HG03108 (cell line): Measurements from ENCODE around the gene DDAH1.

ENCODE experiments used
- ATAC-seq: cut with Tn5 transposase; IDR thresholded peaks from one replicate; pipeline ENCODE4 v1.9.1; 2021; ENCODE audit warnings: moderate library complexity; ENCODE audit not compliant: unreplicated experiment

The DDAH1 gene

GRCh38 chr1:85333186-85333585, 131.8 kb downstream of the DDAH1 start:
- no peak for ATAC-seq

GRCh38 chr1:85332575-85332974, 132.4 kb downstream of the DDAH1 start:
- ATAC-seq: no peak

GRCh38 chr1:85330711-85331290, 134.2 kb downstream of the DDAH1 start:
- no peak for ATAC-seq

- no peak for ATAC-seq
Observed at GRCh38 chr1:85330214-85330631, 134.7 kb downstream of the DDAH1 start.

- ATAC-seq: no peak
Observed at GRCh38 chr1:85328713-85329397, 136.1 kb downstream of the DDAH1 start.

GRCh38 chr1:85327759-85328158, 137.2 kb downstream of the DDAH1 start:
- ATAC-seq: no peak

GRCh38 chr1:85326851-85327250, 138.1 kb downstream of the DDAH1 start:
- ATAC-seq: no peak

- ATAC-seq: no peak
Observed at GRCh38 chr1:85326336-85326735, 138.6 kb downstream of the DDAH1 start.

GRCh38 chr1:85325920-85326319, 139.0 kb downstream of the DDAH1 start:
- no peak for ATAC-seq

GRCh38 chr1:85323770-85324169, 141.2 kb downstream of the DDAH1 start:
- ATAC-seq: no peak

- no peak for ATAC-seq
Observed at GRCh38 chr1:85322655-85323054, 142.3 kb downstream of the DDAH1 start.

- ATAC-seq: no peak
Observed at GRCh38 chr1:85321237-85321964, 143.6 kb downstream of the DDAH1 start.

- no peak for ATAC-seq
Observed at GRCh38 chr1:85320371-85321131, 144.4 kb downstream of the DDAH1 start.

- no peak for ATAC-seq
Observed at GRCh38 chr1:85319931-85320330, 145.0 kb downstream of the DDAH1 start.

- ATAC-seq: no peak
Observed at GRCh38 chr1:85319491-85319890, 145.5 kb downstream of the DDAH1 start.

- no peak for ATAC-seq
Observed at GRCh38 chr1:85318217-85318616, 146.7 kb downstream of the DDAH1 start.

GRCh38 chr1:85317560-85317959, 147.4 kb downstream of the DDAH1 start:
- ATAC-seq: no peak

GRCh38 chr1:85316321-85316720, 148.6 kb downstream of the DDAH1 start:
- no peak for ATAC-seq

GRCh38 chr1:85315789-85316188, 149.2 kb downstream of the DDAH1 start:
- no peak for ATAC-seq

GRCh38 chr1:85314726-85315125, 150.2 kb downstream of the DDAH1 start:
- ATAC-seq: no peak

- ATAC-seq: no peak
Observed at GRCh38 chr1:85313888-85314696, 150.9 kb downstream of the DDAH1 start.
